Sigmoid colon (tissue), 7 donors: ENCODE results near the gene RNF135. TPM values are rescaled to one million over a fixed set of nuclear protein-coding genes. Genes with fewer than 3 reads are reported as not detected.
"Not testable (repeated sequence)": the region's sequence is repeated elsewhere in the genome, so short reads cannot be mapped to it uniquely, and the experiment has no call there.

Experiments used
- DNase-seq: peaks from one replicate; pipeline ENCODE4 v3.0.0-alpha.2; 2019
- H3K27ac ChIP-seq, 4 donors: fragments of 200-600 bp; sonication (generic); one replicate each; pipeline ENCODE4 v1.5.1; 2016 to 2019; ENCODE audit warnings: mild to moderate bottlenecking in 1 of 4
- H3K27me3 ChIP-seq, 3 donors: fragments of 200-600 bp; sonication (generic); one replicate each; pipeline ENCODE4 v1.5.1; 2019; ENCODE audit warnings: mild to moderate bottlenecking in 1 of 3
- H3K36me3 ChIP-seq, 4 donors: fragments of 200-600 bp; sonication (generic); one replicate each; pipeline ENCODE4 v1.5.1; 2016 to 2019
- H3K4me1 ChIP-seq, 4 donors: fragments of 200-600 bp; sonication (generic); one replicate each; pipeline ENCODE4 v1.5.1; 2017 to 2019
- H3K4me3 ChIP-seq, 4 donors: fragments of 200-600 bp; sonication (generic); one replicate each; pipeline ENCODE4 v1.5.1; 2017 to 2019; ENCODE audit warnings: mild to moderate bottlenecking in 2 of 4, moderate library complexity in 1 of 4
- H3K9me3 ChIP-seq, 4 donors: fragments of 200-600 bp in 3 of 4; sonication (generic) in 3 of 4; one replicate each; pipeline versions ENCODE4 v1.5.1 to v1.6.1; 2013 to 2019
- CTCF ChIP-seq, 4 experiments: fragments of 450-650 bp in 3 of 4; fragments of 200-600 bp in 1 of 4; IDR thresholded peaks; one replicate each; pipeline ENCODE4 v1.5.1; 2016 to 2019; ENCODE audit warnings: antibody characterized with exemption in 4 of 4, mild to moderate bottlenecking in 3 of 4, moderate library complexity in 2 of 4
- EP300 ChIP-seq, 4 donors: sonication (generic); formaldehyde crosslinking; IDR thresholded peaks; one replicate each; pipeline ENCODE4 v1.6.1; 2017; ENCODE audit warnings: antibody characterized with exemption in 4 of 4
- POLR2A ChIP-seq, 2 donors: fragments of 450-650 bp; IDR thresholded peaks; one replicate each; pipeline ENCODE4 v1.6.1; 2016; ENCODE audit warnings: antibody characterized with exemption in 2 of 2, mild to moderate bottlenecking in 2 of 2, moderate library complexity in 2 of 2
- POLR2AphosphoS5 ChIP-seq, 4 donors: sonication (generic); formaldehyde crosslinking; IDR thresholded peaks; one replicate each; pipeline ENCODE4 v1.6.1; 2017; ENCODE audit warnings: antibody characterized with exemption in 4 of 4
- WGBS, 2 donors: extraction: QIAGEN DNeasy Blood & Tissue Kit; methylation state at CpG; one replicate each; pipeline ENCODE4 v1.1.7; 2013; 5-methylcytosine and 5-hydroxymethylcytosine counted together
- intact Hi-C: fragments of 100-400 bp; cut with DNase I; formaldehyde crosslinking; loops from one replicate; pipeline ENCODE4 v1.15.1; 2023
- polyA plus RNA-seq, 3 donors: library from polyadenylated mRNA; stranded (reverse); fragments of 200-250 nt; gene quantifications; one replicate each; pipeline ENCODE4 v1.2.3, GENCODE V29; 2013
- total RNA-seq, 4 donors: library from RNA; depleted of rRNA; stranded (reverse); fragments of >200 nt; gene quantifications; one replicate each; pipeline ENCODE4 v1.1.0, GENCODE V29; 2016
- donor health status: healthy with polysubstance abuse.
- donor health status: Bipolar disorder and iron deficiency.
- donor health status: healthy.

The RNF135 gene
- total and polyA plus RNA-seq, 7 donors, result 13.0 to 28.2 (median 19.0) TPM

DNA sequence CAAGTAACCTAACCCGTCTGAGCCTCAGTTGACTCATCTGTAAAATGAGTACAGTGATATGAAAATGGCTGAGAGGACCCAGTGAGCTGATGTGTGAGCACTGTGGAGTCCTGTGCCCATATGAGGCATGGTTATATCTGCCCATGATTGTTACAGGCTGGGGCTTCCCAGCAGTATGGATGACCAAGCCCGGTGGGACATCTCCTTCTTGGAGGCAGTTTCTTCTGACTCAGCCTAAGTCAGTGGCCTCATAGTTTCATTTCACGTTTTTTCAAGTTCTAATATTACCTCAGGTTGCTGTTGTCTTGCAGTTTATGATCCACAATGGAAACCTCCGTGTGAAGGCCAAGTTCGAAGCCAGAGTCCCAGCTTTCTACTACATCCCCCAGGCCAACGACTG, 44.3 kb upstream of the RNF135 start:
- WGBS, 2 donors, result 82 to 83% methylated on average over 6 of the region's 6 CpGs
- H3K27me3 ChIP-seq, result peaks cover 10 to 49% (median 18%) of the 10 kb centered on the region in 3 donors
- H3K4me1 ChIP-seq, result peaks cover 0 to 15% (median 14%) of the 10 kb centered on the region in 4 donors
- no peak for TF ChIP-seq CTCF (IDR thresholded peaks at IDR 0.05)
- no peak for TF ChIP-seq EP300 (IDR thresholded peaks at IDR 0.05)
- no peak for TF ChIP-seq POLR2AphosphoS5 (IDR thresholded peaks at IDR 0.05)
- no peak for TF ChIP-seq POLR2A (IDR thresholded peaks at IDR 0.05)
- no peaks in the 10 kb centered on the region for H3K36me3 ChIP-seq
- no peaks in the 10 kb centered on the region for H3K9me3 ChIP-seq
- DNase-seq, result peak; percentile 12
- no peak overlapping the region for H3K4me3 ChIP-seq
- no peak overlapping the region for H3K27ac ChIP-seq
- intact Hi-C loops, result no loop called here

- 93 to 95% methylated on average over 5 of the region's 5 CpGs for WGBS, 2 donors
- DNase-seq, result peak; percentile 9
- Histone ChIP-seq H3K36me3 (no peaks in the 10 kb centered on the region), H3K27me3 (peaks cover 0 to 37% (median 6%) of the 10 kb centered on the region in 3 donors), H3K4me1 (peaks cover 0 to 3% (median 2%) of the 10 kb centered on the region in 4 donors), H3K4me3 (no peak overlapping the region), H3K27ac (no peak overlapping the region), H3K9me3 (no peaks in the 10 kb centered on the region)
- intact Hi-C loops, result no loop called here
- TF ChIP-seq EP300 (IDR thresholded peaks at IDR 0.05) (no peak), POLR2A (IDR thresholded peaks at IDR 0.05) (no peak), CTCF (IDR thresholded peaks at IDR 0.05) (no peak)
Measured at GRCh38 chr17:30927756-30928155, 43.1 kb upstream of the RNF135 start.

- Histone ChIP-seq H3K9me3 (no peaks in the 10 kb centered on the region), H3K27ac (no peak overlapping the region), H3K36me3 (no peaks in the 10 kb centered on the region), H3K4me1 (no peaks in the 10 kb centered on the region), H3K27me3 (peaks cover 0 to 28% (median 0%) of the 10 kb centered on the region in 3 donors), H3K4me3 (no peak overlapping the region)
- DNase-seq, result peak; percentile 34
- intact Hi-C loops, result no loop called here
- 83% methylated on average over 3 of the region's 3 CpGs for WGBS, 2 donors
- TF ChIP-seq POLR2AphosphoS5 (IDR thresholded peaks at IDR 0.05) (no peak), CTCF (IDR thresholded peaks at IDR 0.05) (no peak), POLR2A (IDR thresholded peaks at IDR 0.05) (no peak), EP300 (IDR thresholded peaks at IDR 0.05) (no peak)
Measured at GRCh38 chr17:30928584-30928983, 42.3 kb upstream of the RNF135 start.

GRCh38 chr17:30929081-30929633, 41.7 kb upstream of the RNF135 start:
- peaks cover 0 to 23% (median 0%) of the 10 kb centered on the region in 3 donors for H3K27me3 ChIP-seq
- no peaks in the 10 kb centered on the region for H3K4me1 ChIP-seq
- no peak overlapping the region for H3K27ac ChIP-seq
- H3K36me3 ChIP-seq, result no peaks in the 10 kb centered on the region
- H3K4me3 ChIP-seq, result no peak overlapping the region
- 70 to 71% methylated on average over 8 of the region's 8 CpGs for WGBS, 2 donors
- TF ChIP-seq POLR2A (IDR thresholded peaks at IDR 0.05) (no peak), CTCF (IDR thresholded peaks at IDR 0.05) (no peak), EP300 (IDR thresholded peaks at IDR 0.05) (no peak), POLR2AphosphoS5 (IDR thresholded peaks at IDR 0.05) (no peak)
- intact Hi-C loops, result no loop called here
- no peak for DNase-seq
- H3K9me3 ChIP-seq, result no peaks in the 10 kb centered on the region

GRCh38 chr17:30929861-30930260, 41.0 kb upstream of the RNF135 start:
- H3K4me3 ChIP-seq, H3K4me1 ChIP-seq, intact Hi-C loops, DNase-seq, H3K36me3 ChIP-seq, H3K9me3 ChIP-seq, H3K27ac ChIP-seq: not testable (repeated sequence)
- peaks cover 0 to 17% (median 0%) of the 10 kb centered on the region in 3 donors for H3K27me3 ChIP-seq
- WGBS, 2 donors, result 93 to 94% methylated on average over 3 of the region's 3 CpGs
